ENCODE measurements around the gene PHLDA3.

Gene PHLDA3

GRCh38 chr1:201429736-201430501, 39.1 kb downstream of the PHLDA3 start:
- no peak for DNase-seq (ENCODE audit: low read depth, low spot score)

- no peak for DNase-seq (ENCODE audit: low read depth, low spot score)
Observed at GRCh38 chr1:201427963-201428362, 41.0 kb downstream of the PHLDA3 start.

- no peak for DNase-seq (ENCODE audit: low read depth, low spot score)
Observed at GRCh38 chr1:201426479-201427310, 42.3 kb downstream of the PHLDA3 start.

GRCh38 chr1:201424146-201424545, 44.8 kb downstream of the PHLDA3 start:
- no peak for DNase-seq (ENCODE audit: low read depth, low spot score)

GRCh38 chr1:201423655-201424054, 45.3 kb downstream of the PHLDA3 start:
- no peak for DNase-seq (ENCODE audit: low read depth, low spot score)

- DNase-seq (ENCODE audit: low read depth, low spot score) = no peak
Observed at GRCh38 chr1:201422436-201423030, 46.5 kb downstream of the PHLDA3 start.

- DNase-seq (ENCODE audit: low read depth, low spot score) = no peak
Observed at GRCh38 chr1:201422026-201422425, 47.0 kb downstream of the PHLDA3 start.

GRCh38 chr1:201421041-201421440, 47.9 kb downstream of the PHLDA3 start:
- no peak for DNase-seq (ENCODE audit: low read depth, low spot score)

- DNase-seq (ENCODE audit: low read depth, low spot score) = no peak
Observed at GRCh38 chr1:201420608-201421002, 48.4 kb downstream of the PHLDA3 start.

- DNase-seq (ENCODE audit: low read depth, low spot score) = no peak
Observed at GRCh38 chr1:201419746-201420607, 49.0 kb downstream of the PHLDA3 start.

GRCh38 chr1:201419256-201419655, 49.7 kb downstream of the PHLDA3 start:
- DNase-seq (ENCODE audit: low read depth, low spot score) = no peak

GRCh38 chr1:201418461-201418860, 50.5 kb downstream of the PHLDA3 start:
- DNase-seq (ENCODE audit: low read depth, low spot score) = no peak

All from smooth muscle cell of the brain vasculature (primary cell).